Ovary (tissue), 10 donors: ENCODE data around the gene FST. TPM values are rescaled to one million over a fixed set of nuclear protein-coding genes. Genes with fewer than 3 reads are reported as not detected.

Source experiments
- DNase-seq, 5 donors: peaks; one replicate each; pipeline ENCODE4 v3.0.0-alpha.2; 2019 to 2020
- H3K27ac ChIP-seq, 2 donors: fragments of 200-600 bp; one replicate each; pipeline versions ENCODE4 v1.5.1 to v1.8.0; 2019 to 2022
- H3K27me3 ChIP-seq: fragments of 200-600 bp; one replicate; pipeline ENCODE4 v1.8.0; 2022
- H3K36me3 ChIP-seq: fragments of 200-600 bp; sonication (generic); one replicate; pipeline ENCODE4 v1.5.1; 2019
- H3K4me1 ChIP-seq: one replicate; pipeline ENCODE4 v1.8.1; 2013; ENCODE audit warnings: mild to moderate bottlenecking, moderate library complexity; ENCODE audit not compliant: insufficient read depth
- H3K4me3 ChIP-seq: fragments of 200-600 bp; sonication (generic); one replicate; pipeline ENCODE4 v1.5.1; 2017
- H3K9me3 ChIP-seq, 2 donors: fragments of 200-600 bp in 1 of 2; sonication (generic) in 1 of 2; one replicate each; pipeline versions ENCODE4 v1.5.1 to v1.8.1; 2013 to 2019; ENCODE audit warnings: mild to moderate bottlenecking in 1 of 2, moderate library complexity in 1 of 2
- CTCF ChIP-seq, 3 donors: fragments of 450-650 bp in 2 of 3; fragments of 200-600 bp in 1 of 3; IDR thresholded peaks; one replicate each; pipeline versions ENCODE4 v1.5.1 to v1.8.0; 2016 to 2022; ENCODE audit warnings: antibody characterized with exemption in 3 of 3, mild to moderate bottlenecking in 1 of 3
- EP300 ChIP-seq: sonication (generic); formaldehyde crosslinking; IDR thresholded peaks from one replicate; pipeline ENCODE4 v1.6.1; 2017; ENCODE audit warnings: antibody characterized with exemption
- POLR2A ChIP-seq: fragments of 450-650 bp; IDR thresholded peaks from one replicate; pipeline ENCODE4 v1.6.1; 2017; ENCODE audit warnings: antibody characterized with exemption, mild to moderate bottlenecking, moderate library complexity
- WGBS, 3 donors: extraction: QIAGEN DNeasy Blood & Tissue Kit in 1 of 3; methylation state at CpG; one replicate each; pipeline versions ENCODE4 v1.1.5 to v1.1.7; 2013 to 2017; 5-methylcytosine and 5-hydroxymethylcytosine counted together
- intact Hi-C, 4 donors: fragments of 100-400 bp; cut with DNase I; formaldehyde crosslinking; loops; one replicate each; pipeline versions ENCODE4 v1.11.0 to v1.15.1; 2022 to 2023
- long read RNA-seq, 3 donors: library from polyadenylated mRNA in 2 of 3; unstranded in 2 of 3; transcript quantifications; one replicate each; pipeline ENCODE4 v2.0.0 and lab custom pipeline, GENCODE V29; 2021 to 2026
- polyA plus RNA-seq, 2 donors: library from polyadenylated mRNA; stranded (reverse); fragments of 200-250 nt in 1 of 2; fragments of 350-450 nt in 1 of 2; fragmentation: Illumina TruSeq in 1 of 2; extraction: RNeasy Lipid Tissue Mini Kit (QIAGEN cat#74804) in 1 of 2; gene quantifications; one replicate each; pipeline ENCODE4 v1.2.3, GENCODE V29; 2013 to 2014
- total RNA-seq, 7 donors: library from RNA; depleted of rRNA in 2 of 7; stranded (reverse); fragments of >200 nt in 2 of 7; fragmentation: NEBNext Ultra II Directional in 3 of 7; extraction: Animal tissue kit (Norgen Biotek cat#: 25700) in 3 of 7; gene quantifications; one replicate each; pipeline versions ENCODE4 v1.1.0 to v1.2.4, GENCODE V29; 2016 to 2023
- donor health status: DM: no; HTN: no; CAD: no; lungs with moderate emphysema.
- donor health status: DM: no; HTN: no; CAD: no.
- donor health status: Bipolar disorder and iron deficiency.
- donor health status: DM: yes; HTN: yes; CAD: no.
- donor health status: DM: no; HTN: no; CAD: no.
- donor health status: DM: yes; HTN: yes; CAD: no.

The FST gene
- total RNA-seq = 1 to 10 TPM; 1.0 to 9.8 (median 3.4) TPM
- polyA plus RNA-seq = 1 to 10 TPM; 6.7 to 9.6 TPM
- long read RNA-seq, donor 1 = 0 reads
- long read RNA-seq, donor 2, partial matches to known transcripts = 0 of 6 reads
- long read RNA-seq, donor 2, other reads (novel, unspliced or antisense) = 0 of 6 reads
- long read RNA-seq, donor 3, transcript FST-201 (6 exons, 2,519 nt) = major isoform, 7 of 11 reads
- long read RNA-seq, donor 3, partial matches to known transcripts = 1 of 11 reads
- long read RNA-seq, donor 3, other reads (novel, unspliced or antisense) = 3 of 11 reads

GRCh38 chr5:53480416-53481158 lies at the start of gene FST:
FST (plus strand) TSS chr5:53480629; CDS start chr5:53480792, 163 bp downstream.
- Histone ChIP-seq H3K4me3 (peak within 1 kb of the TSS; percentile 53), H3K4me1 (peaks cover 2% of the 10 kb centered on the region), H3K36me3 (no peaks in the 10 kb centered on the region), H3K9me3 (no peaks in the 10 kb centered on the region), H3K27ac (peak within 1 kb of the TSS in 1 of 2 donors; percentile 8), H3K27me3 (no peaks in the 10 kb centered on the region)
- intact Hi-C loops = loop anchor here in 3 of 4 donors (5.0 to 10.0 kb wide), 4 partner anchors 84 to 742 kb away; partner anchors contain the start of gene NDUFS4 (in 1 of the 3)
- 1% methylated on average over 27 to 64 of the region's 64 CpGs for WGBS, 3 donors
- TF ChIP-seq CTCF (IDR thresholded peaks at IDR 0.05) = no peak
- TF ChIP-seq EP300 = no peak
- no peak for TF ChIP-seq POLR2A
- DNase-seq = peak in 4 of 5 donors; percentile 20 to 35 (median 26)

- no peak for DNase-seq
- Histone ChIP-seq H3K27ac (no peak overlapping the region), H3K27me3 (no peaks in the 10 kb centered on the region), H3K4me1 (no peaks in the 10 kb centered on the region), H3K9me3 (no peaks in the 10 kb centered on the region), H3K36me3 (no peaks in the 10 kb centered on the region), H3K4me3 (no peak overlapping the region)
- intact Hi-C loops = no loop called here
- WGBS, 3 donors = 72 to 78% (median 76%) methylated on average over 6 of the region's 6 CpGs
- TF ChIP-seq CTCF (IDR thresholded peaks at IDR 0.05) (no peak), EP300 (no peak), POLR2A (no peak)
Measured at GRCh38 chr5:53431665-53432064, 48.8 kb upstream of the FST start.

- TF ChIP-seq CTCF (IDR thresholded peaks at IDR 0.05) (no peak), POLR2A (no peak), EP300 (no peak)
- H3K4me1 ChIP-seq = no peaks in the 10 kb centered on the region
- WGBS, 3 donors = 23 to 28% (median 24%) methylated on average over 1 of the region's 1 CpG
- H3K36me3 ChIP-seq = no peaks in the 10 kb centered on the region
- no peak overlapping the region for H3K27ac ChIP-seq
- H3K4me3 ChIP-seq = no peak overlapping the region
- no peak for DNase-seq
- H3K9me3 ChIP-seq = no peaks in the 10 kb centered on the region
- H3K27me3 ChIP-seq = no peaks in the 10 kb centered on the region
- intact Hi-C loops = no loop called here
Measured at GRCh38 chr5:53433026-53433425, 47.4 kb upstream of the FST start.

GRCh38 chr5:53434541-53434940 lies 45.9 kb upstream of the FST start:
- H3K27ac ChIP-seq = no peak overlapping the region
- 54 to 70% (median 68%) methylated on average over 1 of the region's 1 CpG for WGBS, 3 donors
- H3K27me3 ChIP-seq = no peaks in the 10 kb centered on the region
- H3K4me1 ChIP-seq = no peaks in the 10 kb centered on the region
- intact Hi-C loops = no loop called here
- TF ChIP-seq EP300 (no peak), POLR2A (no peak), CTCF (IDR thresholded peaks at IDR 0.05) (no peak)
- no peak overlapping the region for H3K4me3 ChIP-seq
- H3K36me3 ChIP-seq = no peaks in the 10 kb centered on the region
- DNase-seq = no peak
- no peaks in the 10 kb centered on the region for H3K9me3 ChIP-seq
